ENCODE results near the gene ARFGAP1.
"Not testable (repeated sequence)": the region's sequence is repeated elsewhere in the genome, so short reads cannot be mapped to it uniquely, and the experiment has no call there.

The ARFGAP1 gene

GRCh38 chr20:63322933-63323273, 50.3 kb downstream of the ARFGAP1 start:
- DNase-seq, result no peak

- DNase-seq, result no peak
Observed at GRCh38 chr20:63323357-63323981, 50.9 kb downstream of the ARFGAP1 start.

- DNase-seq, result no peak
Observed at GRCh38 chr20:63325021-63325471, 52.4 kb downstream of the ARFGAP1 start.

- no peak for DNase-seq
Observed at GRCh38 chr20:63325554-63326313, 53.1 kb downstream of the ARFGAP1 start.

- DNase-seq, result no peak
Observed at GRCh38 chr20:63326314-63327230, 54.0 kb downstream of the ARFGAP1 start.

GRCh38 chr20:63327231-63327745, 54.7 kb downstream of the ARFGAP1 start:
- no peak for DNase-seq

- no peak for DNase-seq
Observed at GRCh38 chr20:63328026-63328700, 55.5 kb downstream of the ARFGAP1 start.

GRCh38 chr20:63328718-63329275, 56.2 kb downstream of the ARFGAP1 start:
- DNase-seq, result no peak

GRCh38 chr20:63329331-63330083, 56.9 kb downstream of the ARFGAP1 start:
- DNase-seq, result no peak

- DNase-seq, result no peak
Observed at GRCh38 chr20:63330084-63330760, 57.6 kb downstream of the ARFGAP1 start.

GRCh38 chr20:63330940-63331339, 58.3 kb downstream of the ARFGAP1 start:
- no peak for DNase-seq

- no peak for DNase-seq
Observed at GRCh38 chr20:63331741-63332400, 59.3 kb downstream of the ARFGAP1 start.

- DNase-seq, result no peak
Observed at GRCh38 chr20:63332488-63333240, 60.1 kb downstream of the ARFGAP1 start.

- DNase-seq, result no peak
Observed at GRCh38 chr20:63333241-63333836, 60.7 kb downstream of the ARFGAP1 start.

GRCh38 chr20:63334356-63334755, 61.7 kb downstream of the ARFGAP1 start:
- no peak for DNase-seq

GRCh38 chr20:63335060-63335459, 62.4 kb downstream of the ARFGAP1 start:
- DNase-seq, result not testable (repeated sequence)

GRCh38 chr20:63335711-63336110, 63.1 kb downstream of the ARFGAP1 start:
- DNase-seq, result no peak

GRCh38 chr20:63336232-63336752, 63.7 kb downstream of the ARFGAP1 start:
- DNase-seq, result no peak

All from right forelimb (tissue), 1 donor.